ENCODE data around the gene ERBIN.

DNA sequence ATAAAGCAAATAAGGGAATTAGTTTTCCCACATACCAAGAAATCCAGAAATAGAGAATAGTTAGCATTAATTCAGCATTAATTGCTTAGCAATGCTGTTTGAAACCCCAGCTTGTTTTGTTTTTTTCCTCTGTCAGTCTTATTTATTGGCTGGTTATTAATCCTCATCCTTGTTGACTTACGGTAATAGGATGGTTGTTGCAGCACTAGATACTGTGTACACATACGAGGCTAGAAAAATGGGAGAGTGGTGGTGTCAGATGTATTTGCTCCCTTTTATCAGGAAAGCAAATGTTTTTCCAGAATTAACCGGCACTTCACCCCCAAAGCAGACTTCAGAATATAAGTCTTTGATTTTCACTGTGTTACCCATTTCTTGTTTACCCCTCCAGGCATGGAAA, 60.4 kb downstream of the ERBIN start:
- TF ChIP-seq, protein P1, sequence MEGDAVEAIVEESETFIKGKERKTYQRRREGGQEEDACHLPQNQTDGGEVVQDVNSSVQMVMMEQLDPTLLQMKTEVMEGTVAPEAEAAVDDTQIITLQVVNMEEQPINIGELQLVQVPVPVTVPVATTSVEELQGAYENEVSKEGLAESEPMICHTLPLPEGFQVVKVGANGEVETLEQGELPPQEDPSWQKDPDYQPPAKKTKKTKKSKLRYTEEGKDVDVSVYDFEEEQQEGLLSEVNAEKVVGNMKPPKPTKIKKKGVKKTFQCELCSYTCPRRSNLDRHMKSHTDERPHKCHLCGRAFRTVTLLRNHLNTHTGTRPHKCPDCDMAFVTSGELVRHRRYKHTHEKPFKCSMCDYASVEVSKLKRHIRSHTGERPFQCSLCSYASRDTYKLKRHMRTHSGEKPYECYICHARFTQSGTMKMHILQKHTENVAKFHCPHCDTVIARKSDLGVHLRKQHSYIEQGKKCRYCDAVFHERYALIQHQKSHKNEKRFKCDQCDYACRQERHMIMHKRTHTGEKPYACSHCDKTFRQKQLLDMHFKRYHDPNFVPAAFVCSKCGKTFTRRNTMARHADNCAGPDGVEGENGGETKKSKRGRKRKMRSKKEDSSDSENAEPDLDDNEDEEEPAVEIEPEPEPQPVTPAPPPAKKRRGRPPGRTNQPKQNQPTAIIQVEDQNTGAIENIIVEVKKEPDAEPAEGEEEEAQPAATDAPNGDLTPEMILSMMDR (IDR thresholded peaks at IDR 0.05; ENCODE audit: insufficient read depth, low read length, poor library complexity, severe bottlenecking) = no peak
- TF ChIP-seq EZH2phosphoT487 (conservative IDR thresholded peaks at IDR 0.05; ENCODE audit: low read length) = no peak
